ENCODE results near the gene SRMS. TPM values are rescaled to one million over a fixed set of nuclear protein-coding genes. Genes with fewer than 3 reads are reported as not detected.

Gene SRMS
- total and polyA plus RNA-seq, 2 of the 13 experiments (the other 11 are each of a cell fraction or from before 2014, with no cell fraction given) = not detected

DNA sequence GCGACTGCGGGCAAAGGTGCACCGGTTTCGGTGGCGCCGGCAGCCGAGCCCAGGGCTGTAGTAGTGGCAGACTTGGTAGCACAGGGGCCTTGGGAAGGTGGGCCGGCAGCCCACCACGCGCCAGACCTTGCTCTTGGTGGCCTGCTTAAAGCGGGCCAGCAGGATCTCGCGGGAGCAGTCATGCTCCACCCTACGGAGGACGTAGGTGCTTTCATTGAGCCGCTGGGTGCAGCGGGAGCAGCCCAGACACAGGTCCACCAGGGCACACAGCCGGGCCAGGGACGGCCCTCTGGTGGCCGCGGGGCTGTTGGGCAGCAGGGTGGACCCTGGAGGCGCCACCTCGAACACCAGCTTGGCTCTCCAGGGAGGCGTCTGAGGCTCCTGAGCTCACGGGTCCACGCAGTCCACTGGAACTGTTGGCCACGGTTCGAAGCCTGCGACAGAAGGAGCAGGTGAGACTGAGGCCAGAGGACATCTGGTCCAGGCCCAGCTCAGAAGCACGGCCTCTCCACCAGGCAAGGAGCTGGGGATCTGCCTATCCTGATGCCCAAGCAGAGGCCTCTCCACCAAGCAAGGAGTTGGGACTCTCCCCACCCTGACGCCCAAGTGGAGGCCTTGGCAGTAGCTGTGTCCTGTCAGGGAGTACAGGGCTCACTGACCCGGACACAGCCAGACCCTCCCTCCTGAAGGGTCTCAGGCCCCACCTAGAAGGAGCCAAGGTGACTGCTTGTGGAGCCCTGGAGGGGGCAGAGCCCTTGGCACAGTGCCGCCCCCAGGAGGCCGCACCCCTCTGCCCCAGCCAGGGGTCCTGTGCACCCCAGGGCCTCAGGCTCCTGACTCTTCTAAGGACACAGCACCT, 25.5 kb upstream of the SRMS start (continued):
- TF ChIP-seq ELF3 (CRISPR knock-in tag; IDR thresholded peaks at IDR 0.05) = 0 out of 2 replicates have a peak, but pooled peaks have one; percentile 8
- peak; percentile 41; the same call in 1 of the 2 replicates for TF ChIP-seq FOXO1 (CRISPR knock-in tag; IDR thresholded peaks at IDR 0.05)
- TF ChIP-seq FOSL2 (CRISPR knock-in tag; IDR thresholded peaks at IDR 0.05) = 0 out of 2 replicates have a peak, but pooled peaks have one; percentile 19
- TF ChIP-seq HMG20B (CRISPR knock-in tag; conservative IDR thresholded peaks at IDR 0.05) = 0 out of 2 replicates have a peak, but pooled peaks have one; percentile 12
- TF ChIP-seq CC2D1A (CRISPR knock-in tag; IDR thresholded peaks at IDR 0.05) = no peak
- TF ChIP-seq, protein P1, sequence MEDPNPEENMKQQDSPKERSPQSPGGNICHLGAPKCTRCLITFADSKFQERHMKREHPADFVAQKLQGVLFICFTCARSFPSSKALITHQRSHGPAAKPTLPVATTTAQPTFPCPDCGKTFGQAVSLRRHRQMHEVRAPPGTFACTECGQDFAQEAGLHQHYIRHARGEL (CRISPR knock-in tag; IDR thresholded peaks at IDR 0.05) = 0 out of 2 replicates have a peak, but pooled peaks have one; percentile 43
- TF ChIP-seq ZNF460 (CRISPR knock-in tag; IDR thresholded peaks at IDR 0.05; ENCODE audit: borderline replicate concordance) = no peak
- TF ChIP-seq TEAD3 (CRISPR knock-in tag; optimal IDR thresholded peaks at IDR 0.05; ENCODE audit: borderline replicate concordance) = peak; percentile 18
- TF ChIP-seq SRSF1 (optimal IDR thresholded peaks at IDR 0.05; ENCODE audit: low read depth, low read length) = no peak
- TF ChIP-seq GABPA (IDR thresholded peaks at IDR 0.05; ENCODE audit: low read depth, low read length) = no peak
- no peak for TF ChIP-seq GABPA (CRISPR knock-in tag; IDR thresholded peaks at IDR 0.05; ENCODE audit: low read depth)
- no peak for TF ChIP-seq ZNF354B (CRISPR knock-in tag; IDR thresholded peaks at IDR 0.05)
- TF ChIP-seq HIVEP1 (CRISPR knock-in tag; IDR thresholded peaks at IDR 0.05) = 0 out of 2 replicates have a peak, but pooled peaks have one; percentile 65
- TF ChIP-seq ZSCAN31 (CRISPR knock-in tag; IDR thresholded peaks at IDR 0.05; ENCODE audit: low read depth) = no peak; the same call in 1 of the 2 replicates
- peak; percentile 57; the same call in 1 of the 2 replicates for TF ChIP-seq SPEN (CRISPR knock-in tag; IDR thresholded peaks at IDR 0.05; ENCODE audit: low read depth)
- TF ChIP-seq NAIF1 (CRISPR knock-in tag; IDR thresholded peaks at IDR 0.05; ENCODE audit: borderline replicate concordance) = no peak
- peak; percentile 16; the same call in 1 of the 2 replicates for TF ChIP-seq TBX2 (CRISPR knock-in tag; IDR thresholded peaks at IDR 0.05; ENCODE audit: borderline replicate concordance)
- TF ChIP-seq RAD21 (CRISPR knock-in tag; IDR thresholded peaks at IDR 0.05) = peak; percentile 90
- no peak for TF ChIP-seq CBFB (CRISPR knock-in tag; IDR thresholded peaks at IDR 0.05)
- no peak; the same call in 1 of the 2 replicates for TF ChIP-seq ZNF563 (CRISPR knock-in tag; IDR thresholded peaks at IDR 0.05)
- peak; percentile 29 for TF ChIP-seq TAF1 (CRISPR knock-in tag; IDR thresholded peaks at IDR 0.05)
- 0 out of 2 replicates have a peak, but pooled peaks have one; percentile 27 for TF ChIP-seq ZNF546 (CRISPR knock-in tag; conservative IDR thresholded peaks at IDR 0.05)
- TF ChIP-seq STAG1 (CRISPR knock-in tag; IDR thresholded peaks at IDR 0.05) = peak; percentile 59
- TF ChIP-seq CHCHD3 (CRISPR knock-in tag; IDR thresholded peaks at IDR 0.05) = no peak
- TF ChIP-seq, protein P2, sequence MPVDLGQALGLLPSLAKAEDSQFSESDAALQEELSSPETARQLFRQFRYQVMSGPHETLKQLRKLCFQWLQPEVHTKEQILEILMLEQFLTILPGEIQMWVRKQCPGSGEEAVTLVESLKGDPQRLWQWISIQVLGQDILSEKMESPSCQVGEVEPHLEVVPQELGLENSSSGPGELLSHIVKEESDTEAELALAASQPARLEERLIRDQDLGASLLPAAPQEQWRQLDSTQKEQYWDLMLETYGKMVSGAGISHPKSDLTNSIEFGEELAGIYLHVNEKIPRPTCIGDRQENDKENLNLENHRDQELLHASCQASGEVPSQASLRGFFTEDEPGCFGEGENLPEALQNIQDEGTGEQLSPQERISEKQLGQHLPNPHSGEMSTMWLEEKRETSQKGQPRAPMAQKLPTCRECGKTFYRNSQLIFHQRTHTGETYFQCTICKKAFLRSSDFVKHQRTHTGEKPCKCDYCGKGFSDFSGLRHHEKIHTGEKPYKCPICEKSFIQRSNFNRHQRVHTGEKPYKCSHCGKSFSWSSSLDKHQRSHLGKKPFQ (CRISPR knock-in tag; IDR thresholded peaks at IDR 0.05; ENCODE audit: insufficient replicate concordance) = peak; percentile 36
- TF ChIP-seq ZNF567 (CRISPR knock-in tag; IDR thresholded peaks at IDR 0.05; ENCODE audit: borderline replicate concordance) = 0 out of 2 replicates have a peak, but pooled peaks have one; percentile 17
- TF ChIP-seq, protein P3, sequence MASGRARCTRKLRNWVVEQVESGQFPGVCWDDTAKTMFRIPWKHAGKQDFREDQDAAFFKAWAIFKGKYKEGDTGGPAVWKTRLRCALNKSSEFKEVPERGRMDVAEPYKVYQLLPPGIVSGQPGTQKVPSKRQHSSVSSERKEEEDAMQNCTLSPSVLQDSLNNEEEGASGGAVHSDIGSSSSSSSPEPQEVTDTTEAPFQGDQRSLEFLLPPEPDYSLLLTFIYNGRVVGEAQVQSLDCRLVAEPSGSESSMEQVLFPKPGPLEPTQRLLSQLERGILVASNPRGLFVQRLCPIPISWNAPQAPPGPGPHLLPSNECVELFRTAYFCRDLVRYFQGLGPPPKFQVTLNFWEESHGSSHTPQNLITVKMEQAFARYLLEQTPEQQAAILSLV (CRISPR knock-in tag; IDR thresholded peaks at IDR 0.05; ENCODE audit: borderline replicate concordance) = peak; percentile 75; the same call in 1 of the 2 replicates
- no peak for TF ChIP-seq ZNF446 (CRISPR knock-in tag; IDR thresholded peaks at IDR 0.05)
- TF ChIP-seq HDAC1 (CRISPR knock-in tag; IDR thresholded peaks at IDR 0.05) = 0 out of 2 replicates have a peak, but pooled peaks have one; percentile 31
